GM12892 (cell line): Measurements from ENCODE around the gene CLEC6A.

Source experiments
- POLR2A ChIP-seq: IDR thresholded peaks from 2 replicates; pipeline ENCODE4 v1.6.1; 2011; ENCODE audit warnings: low read depth, low read length, control low read depth
- POLR2AphosphoS5 ChIP-seq: IDR thresholded peaks from 2 replicates; pipeline ENCODE4 v1.6.1; 2011; ENCODE audit warnings: low read depth, low read length, control low read depth
- TAF1 ChIP-seq: IDR thresholded peaks from 2 replicates; pipeline ENCODE4 v1.6.1; 2011; ENCODE audit warnings: low read depth, mild to moderate bottlenecking, control low read depth, low read length, borderline replicate concordance

- TF ChIP-seq POLR2A: no peak
- TF ChIP-seq TAF1: no peak
- TF ChIP-seq POLR2AphosphoS5: no peak
These were observed 491 bp upstream of the CLEC6A start for GRCh38 chr12:8455271-8455670.
